A549 (cell line): Measurements from ENCODE around the gene ZNF443.

ENCODE experiments used
- CBX8 ChIP-seq: fragments of 200-600 bp; sonication (generic); IDR thresholded peaks from 2 replicates; pipeline ENCODE4 v1.6.1; 2016
- CEBPB ChIP-seq, 2 experiments: fragments of >200 bp in 1 of 2; sonication (Bioruptor Twin) in 1 of 2; formaldehyde crosslinking in 1 of 2; IDR thresholded peaks; 2 replicates each; pipeline ENCODE4 v1.6.1; 2012 to 2016
- POLR2A ChIP-seq: IDR thresholded peaks from 2 replicates; pipeline ENCODE4 v1.6.1; 2012; ENCODE audit warnings: mild to moderate bottlenecking, low read length

DNA sequence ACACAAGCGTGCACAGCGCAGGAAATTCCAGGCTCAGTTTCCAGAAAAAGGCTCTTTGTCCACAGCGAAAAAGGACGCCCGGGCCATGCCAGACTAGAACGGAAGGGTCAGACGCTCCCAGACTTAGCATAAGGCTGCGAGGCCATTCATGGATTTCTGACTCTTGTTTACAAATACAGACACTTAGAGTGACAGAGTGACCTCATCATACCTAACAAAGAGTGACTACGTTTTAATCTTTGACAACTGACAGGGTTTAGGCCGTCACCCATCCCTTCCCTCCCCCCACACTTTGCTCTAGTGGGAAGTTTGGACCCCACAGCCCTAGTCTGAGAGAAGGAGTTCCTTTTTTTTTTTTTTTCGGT, 44.2 kb upstream of the ZNF443 start:
- TF ChIP-seq CEBPB (IDR thresholded peaks at IDR 0.05) (no peak), POLR2A (no peak), CBX8 (no peak)
